Loucy (cell line): Measurements from ENCODE around the gene PLCL1.

Experiments used
- H2AFZ ChIP-seq: fragments of 200-600 bp; sonication (generic); 2 replicates; pipeline ENCODE4 v1.6.0; 2016; ENCODE audit warnings: antibody characterized with exemption, mild to moderate bottlenecking, low read length, moderate library complexity
- H3F3A ChIP-seq: fragments of 200-600 bp; 2 replicates; pipeline ENCODE4 v1.6.0; 2016; ENCODE audit warnings: antibody characterized with exemption, low read depth, mild to moderate bottlenecking
- H3K27me3 ChIP-seq: fragments of 200-600 bp; sonication (generic); 2 replicates; pipeline ENCODE4 v1.6.1; 2014; ENCODE audit warnings: low read length, mild to moderate bottlenecking; ENCODE audit not compliant: insufficient read depth, poor library complexity, severe bottlenecking
- H3K36me3 ChIP-seq: fragments of 200-600 bp; sonication (generic); 2 replicates; pipeline ENCODE4 v1.6.1; 2016; ENCODE audit warnings: low read length; ENCODE audit not compliant: insufficient read depth
- H3K4me1 ChIP-seq: fragments of 200-600 bp; sonication (generic); 2 replicates; pipeline ENCODE4 v1.5.1; 2014; ENCODE audit warnings: low read length, mild to moderate bottlenecking; ENCODE audit not compliant: insufficient read depth, poor library complexity, severe bottlenecking
- H3K4me2 ChIP-seq: fragments of 200-600 bp; sonication (generic); 2 replicates; pipeline ENCODE4 v1.6.0; 2014; ENCODE audit warnings: antibody characterized with exemption, low read length, low read depth, mild to moderate bottlenecking; ENCODE audit not compliant: poor library complexity, severe bottlenecking
- H3K4me3 ChIP-seq: fragments of 200-600 bp; sonication (generic); 2 replicates; pipeline ENCODE4 v1.5.1; 2014; ENCODE audit warnings: low read length, mild to moderate bottlenecking, mixed read lengths; ENCODE audit not compliant: poor library complexity, severe bottlenecking
- H3K79me2 ChIP-seq: fragments of 200-600 bp; sonication (generic); 2 replicates; pipeline ENCODE4 v1.6.1; 2014; ENCODE audit warnings: low read length; ENCODE audit not compliant: insufficient read depth
- H3K9ac ChIP-seq: fragments of 200-600 bp; sonication (generic); 2 replicates; pipeline ENCODE4 v1.6.0; 2014; ENCODE audit warnings: mild to moderate bottlenecking, low read depth, low read length, moderate library complexity; ENCODE audit not compliant: poor library complexity, severe bottlenecking
- H3K9me2 ChIP-seq: fragments of 200-600 bp; sonication (generic); replicated peaks from 2 replicates; pipeline ENCODE4 v1.6.1; 2016; ENCODE audit warnings: low read depth, low read length, mixed read lengths
- H3K9me3 ChIP-seq: fragments of 200-600 bp; sonication (generic); 2 replicates; pipeline ENCODE4 v1.6.1; 2014; ENCODE audit warnings: mild to moderate bottlenecking, antibody characterized with exemption, low read length, low read depth; ENCODE audit not compliant: insufficient read depth
- H4K20me1 ChIP-seq: fragments of 200-600 bp; sonication (generic); 2 replicates; pipeline ENCODE4 v1.6.0; 2014; ENCODE audit warnings: antibody characterized with exemption, low read length, mild to moderate bottlenecking; ENCODE audit not compliant: insufficient read depth, poor library complexity, severe bottlenecking
- CTCF ChIP-seq: fragments of 200-600 bp; sonication (generic); conservative IDR thresholded peaks from 2 replicates; pipeline ENCODE4 v1.5.1; 2014; ENCODE audit warnings: mild to moderate bottlenecking, antibody characterized with exemption, low read length
- EZH2phosphoT487 ChIP-seq: fragments of 200-600 bp; IDR thresholded peaks from 2 replicates; pipeline ENCODE4 v1.6.1; 2018; ENCODE audit warnings: antibody characterized with exemption, mild to moderate bottlenecking, moderate library complexity, borderline replicate concordance

Gene PLCL1

DNA sequence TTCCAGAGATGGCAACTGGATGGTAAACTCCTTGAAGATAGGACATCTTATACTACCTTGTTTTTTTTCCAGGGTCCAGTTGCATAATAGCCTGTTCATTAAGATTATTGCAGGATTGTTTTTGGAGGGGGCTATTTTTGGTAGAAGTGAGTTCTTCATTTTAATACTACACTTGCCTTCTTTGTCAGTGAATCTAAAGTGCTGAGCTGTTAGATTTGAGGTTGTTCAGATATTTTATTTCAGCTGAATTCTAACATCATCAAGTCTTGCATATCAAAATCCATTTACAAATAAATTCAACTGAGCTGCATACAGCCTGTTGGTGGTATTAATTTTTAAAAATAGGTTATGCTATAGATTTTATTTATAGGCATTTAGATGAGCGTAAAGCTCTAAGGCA, 72.1 kb downstream of the PLCL1 start:
- Histone ChIP-seq H3K79me2 (no peaks in the 10 kb centered on the region), H3K4me1 (peaks cover 16% of the 10 kb centered on the region), H3K27me3 (no peaks in the 10 kb centered on the region), H2AFZ (no peak overlapping the region), H3F3A (no peaks in the 10 kb centered on the region), H3K4me2 (no peak overlapping the region), H3K9me3 (no peaks in the 10 kb centered on the region), H3K36me3 (no peaks in the 10 kb centered on the region), H3K9ac (no peak overlapping the region), H3K4me3 (no peak overlapping the region), H3K9me2 (no peaks in the 10 kb centered on the region), H4K20me1 (no peaks in the 10 kb centered on the region)
- no peak for TF ChIP-seq EZH2phosphoT487
- TF ChIP-seq CTCF, result no peak

DNA sequence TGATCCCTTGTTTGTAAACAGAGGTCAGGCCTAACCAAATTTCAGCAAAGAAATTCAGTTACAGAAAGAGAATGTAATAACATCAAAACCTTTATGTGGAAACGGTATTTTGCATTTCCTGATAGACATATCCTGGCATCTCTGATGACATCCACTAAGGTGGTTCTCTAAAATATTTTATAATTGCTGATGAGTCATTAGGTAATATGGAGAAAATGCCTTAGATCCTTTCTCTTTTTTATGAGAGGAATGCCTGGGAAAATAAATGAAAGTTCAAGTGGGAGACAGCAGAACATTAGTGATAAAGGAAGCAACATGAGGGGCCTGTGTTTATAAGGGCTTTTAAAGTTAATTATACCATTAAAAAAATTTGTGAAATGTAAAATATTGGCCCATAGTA, 72.6 kb downstream of the PLCL1 start:
- no peak overlapping the region for H2AFZ ChIP-seq
- H3F3A ChIP-seq, result no peaks in the 10 kb centered on the region
- TF ChIP-seq CTCF (no peak), EZH2phosphoT487 (no peak)
- no peaks in the 10 kb centered on the region for H3K79me2 ChIP-seq
- H3K27me3 ChIP-seq, result no peaks in the 10 kb centered on the region
- H3K9ac ChIP-seq, result no peak overlapping the region
- peaks cover 11% of the 10 kb centered on the region for H3K4me1 ChIP-seq
- no peak overlapping the region for H3K4me2 ChIP-seq
- H4K20me1 ChIP-seq, result no peaks in the 10 kb centered on the region
- H3K36me3 ChIP-seq, result no peaks in the 10 kb centered on the region
- no peaks in the 10 kb centered on the region for H3K9me2 ChIP-seq
- H3K4me3 ChIP-seq, result no peak overlapping the region
- no peaks in the 10 kb centered on the region for H3K9me3 ChIP-seq

DNA sequence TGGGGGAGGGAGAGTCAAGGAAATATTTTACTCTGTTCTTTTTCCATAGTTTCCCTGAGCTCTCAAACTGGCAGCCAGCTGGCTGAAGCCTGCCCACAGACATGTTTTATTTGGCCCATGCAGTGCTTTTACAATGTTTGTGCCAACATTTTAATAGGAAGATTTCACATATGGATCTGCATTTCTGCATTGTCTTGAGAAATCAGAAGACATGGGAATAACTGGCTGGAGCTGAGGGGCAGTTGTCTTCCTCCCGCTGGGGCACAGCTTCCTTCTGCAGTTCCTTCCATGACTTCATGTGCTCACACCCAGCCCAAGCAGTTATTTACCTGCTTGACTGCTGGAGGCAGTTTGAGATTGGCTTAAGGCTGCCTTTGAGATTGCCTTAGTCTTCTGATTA, 74.4 kb downstream of the PLCL1 start:
- no peak overlapping the region for H3K4me2 ChIP-seq
- H3K79me2 ChIP-seq, result no peaks in the 10 kb centered on the region
- H4K20me1 ChIP-seq, result no peaks in the 10 kb centered on the region
- TF ChIP-seq EZH2phosphoT487 (no peak), CTCF (no peak)
- H3K36me3 ChIP-seq, result no peaks in the 10 kb centered on the region
- no peaks in the 10 kb centered on the region for H3K9me3 ChIP-seq
- H3K4me1 ChIP-seq, result no peaks in the 10 kb centered on the region
- H3K4me3 ChIP-seq, result no peak overlapping the region
- H3K27me3 ChIP-seq, result no peaks in the 10 kb centered on the region
- H3K9me2 ChIP-seq, result no peaks in the 10 kb centered on the region
- H2AFZ ChIP-seq, result no peak overlapping the region
- no peak overlapping the region for H3K9ac ChIP-seq
- no peaks in the 10 kb centered on the region for H3F3A ChIP-seq
